ENCODE data around the gene MSI2.

Gene MSI2

DNA sequence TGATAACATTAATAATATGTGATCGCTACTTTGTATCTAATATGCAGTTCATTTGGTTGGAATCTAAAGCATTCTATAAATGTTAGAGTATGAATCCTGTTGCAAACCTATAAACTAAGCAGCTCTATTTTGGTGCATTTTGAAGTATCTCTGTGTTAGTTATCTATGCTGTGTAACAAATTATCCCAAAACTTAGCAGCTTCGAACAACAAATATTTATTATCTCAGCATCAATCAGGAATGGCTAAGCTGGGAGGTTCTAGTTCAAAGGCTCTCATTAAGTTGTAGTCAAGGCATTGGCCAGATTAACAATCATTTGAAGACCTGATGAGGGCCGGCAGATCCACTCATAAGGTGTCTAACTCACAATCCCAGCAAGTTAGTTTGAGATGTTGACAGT is 10.1 kb upstream of the MSI2 start:
- DNase-seq (ENCODE audit: low read depth, low spot score), result no peak

DNA sequence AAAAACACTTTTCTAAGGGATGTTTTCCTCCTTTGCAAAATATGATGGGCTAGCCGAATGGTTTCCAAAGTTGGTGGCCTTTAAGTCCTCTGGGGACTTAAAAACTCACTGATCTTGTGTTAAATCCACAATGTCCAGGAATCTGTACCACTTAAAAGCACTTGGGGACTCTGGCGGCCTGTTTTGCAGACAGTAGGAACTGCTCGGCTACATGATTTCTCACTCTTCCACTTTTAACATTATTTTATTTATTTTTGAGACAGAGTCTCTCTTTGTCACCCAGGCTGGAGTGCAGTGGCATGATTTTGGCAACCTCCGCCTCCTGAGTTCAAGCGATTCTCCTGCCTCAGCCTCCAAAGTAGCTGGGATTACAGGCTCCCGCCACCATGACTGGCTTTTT is 9.1 kb upstream of the MSI2 start:
- no peak for DNase-seq (ENCODE audit: low read depth, low spot score)

DNA sequence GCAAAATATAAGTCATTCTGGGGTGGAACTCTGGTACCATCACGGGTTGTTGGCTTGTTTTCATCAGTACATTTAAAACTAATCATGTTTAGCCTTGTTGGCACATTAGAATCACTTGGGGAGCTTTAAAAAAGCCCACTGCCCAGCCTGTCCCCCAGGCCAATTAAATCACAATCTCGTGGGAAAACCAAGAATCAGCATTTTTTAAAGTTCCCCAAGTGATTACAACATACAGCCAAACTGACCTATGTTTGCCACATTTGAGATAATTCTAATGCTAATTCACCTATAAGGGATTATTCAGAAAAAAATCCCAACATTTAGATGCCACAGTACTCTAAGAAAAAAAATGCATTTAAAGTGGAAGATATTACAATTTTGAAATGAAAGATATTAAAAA is 8.4 kb upstream of the MSI2 start:
- no peak for DNase-seq (ENCODE audit: low read depth, low spot score)

DNA sequence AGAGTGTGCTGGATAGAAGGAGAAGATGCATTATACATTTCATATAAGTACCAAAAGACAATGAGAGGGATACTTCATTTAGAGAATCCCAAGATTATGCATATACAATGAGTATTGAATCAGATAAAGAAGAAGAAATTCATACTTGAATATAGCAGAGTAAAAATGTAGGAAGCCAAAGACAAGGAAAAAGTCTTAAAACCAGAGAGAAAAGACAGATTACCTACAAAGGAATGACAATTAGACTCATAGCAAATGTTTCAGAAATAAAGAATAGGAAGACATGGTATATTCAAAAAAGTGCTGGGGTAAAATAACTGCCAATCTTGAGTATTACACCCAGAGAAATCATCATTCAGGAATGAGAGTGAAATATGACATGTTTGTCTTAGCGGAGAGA is 6.8 kb upstream of the MSI2 start:
- no peak for DNase-seq (ENCODE audit: low read depth, low spot score)

DNA sequence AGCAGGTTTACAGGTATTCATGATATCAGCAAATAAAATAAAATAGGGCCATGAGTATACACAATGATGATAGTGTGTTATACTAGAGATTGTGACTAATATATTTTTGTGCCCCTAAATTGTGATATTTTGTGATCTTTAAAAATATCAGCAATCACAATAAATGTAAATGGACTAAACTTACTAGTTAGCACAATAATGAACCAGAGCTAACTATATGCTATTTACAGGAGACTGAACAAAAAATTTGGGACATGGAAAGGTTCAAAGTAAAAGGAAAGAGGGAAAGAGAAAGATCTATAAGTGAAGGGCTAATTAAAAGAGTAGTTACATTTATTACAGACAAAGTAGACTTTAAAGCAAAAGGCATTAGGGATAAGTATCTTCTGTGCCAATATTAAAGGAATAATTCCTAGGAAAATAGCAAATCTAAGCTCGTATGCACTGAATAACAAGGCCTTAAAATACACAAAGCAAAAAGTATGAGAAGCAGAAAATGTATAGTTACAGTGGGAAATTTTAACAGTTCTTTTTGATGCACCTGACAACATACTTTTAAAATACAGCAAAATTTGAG is 5.0 kb upstream of the MSI2 start:
- DNase-seq (ENCODE audit: low read depth, low spot score), result no peak

DNA sequence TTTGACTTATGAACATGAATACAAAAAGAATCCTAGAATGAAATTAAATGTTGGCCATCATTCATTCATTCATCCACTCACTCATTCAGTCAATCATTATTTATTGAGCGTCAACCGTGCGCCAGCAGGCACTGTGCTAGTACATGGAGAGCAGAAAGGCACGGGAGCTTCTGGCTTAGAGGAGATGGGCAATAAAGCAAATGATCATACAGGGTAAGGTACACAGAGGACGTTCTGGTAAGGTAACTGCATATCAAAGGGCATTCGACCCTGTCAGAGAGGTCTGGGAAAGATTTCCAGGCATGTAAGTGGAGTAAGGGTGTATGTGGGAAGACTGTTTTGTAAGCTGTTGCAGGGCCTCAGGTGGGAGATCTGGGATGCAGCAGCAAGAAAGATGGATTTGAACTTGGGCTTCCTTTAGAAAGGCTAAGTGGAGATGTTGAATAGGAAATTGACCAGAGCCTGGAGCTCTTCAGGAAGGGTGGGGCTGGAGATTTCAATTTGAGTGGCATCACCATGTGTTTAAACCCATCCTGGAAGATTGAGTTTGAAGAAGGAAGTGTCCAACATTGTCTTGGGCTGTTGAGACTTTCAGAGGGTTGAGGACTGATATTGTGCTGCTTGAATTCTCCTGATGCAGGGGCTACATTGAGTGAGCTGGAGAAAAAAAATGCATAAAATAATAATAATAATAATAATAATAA is 2.8 kb upstream of the MSI2 start:
- DNase-seq (ENCODE audit: low read depth, low spot score), result no peak

DNA sequence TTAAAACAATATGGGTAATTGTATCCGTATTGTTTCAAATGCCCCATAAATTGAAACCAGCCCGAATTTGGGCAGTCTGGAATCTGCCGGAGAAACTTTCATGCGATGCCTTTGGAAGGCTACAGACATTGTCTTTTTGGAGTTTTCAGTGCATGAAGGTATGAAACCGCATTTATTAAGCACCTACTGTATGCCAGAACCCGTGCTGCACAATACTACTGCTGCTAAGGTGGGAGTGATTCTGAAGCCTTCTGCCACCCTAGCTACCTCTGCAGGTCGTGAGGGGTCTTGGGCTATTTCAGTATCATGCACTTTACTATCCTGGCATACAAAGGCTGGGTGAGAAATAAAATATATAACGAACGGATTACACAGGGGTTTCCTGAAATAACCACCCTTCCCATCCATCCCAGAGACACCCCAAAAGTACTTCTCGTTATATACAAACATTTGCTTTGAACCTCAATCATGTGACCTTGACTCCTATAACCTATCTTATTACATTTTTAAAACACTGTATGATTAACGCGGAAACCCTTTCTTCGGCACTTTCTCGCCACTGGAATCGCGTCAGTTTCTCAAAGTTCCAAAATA is 1.0 kb upstream of the MSI2 start:
- no peak for DNase-seq (ENCODE audit: low read depth, low spot score)

DNA sequence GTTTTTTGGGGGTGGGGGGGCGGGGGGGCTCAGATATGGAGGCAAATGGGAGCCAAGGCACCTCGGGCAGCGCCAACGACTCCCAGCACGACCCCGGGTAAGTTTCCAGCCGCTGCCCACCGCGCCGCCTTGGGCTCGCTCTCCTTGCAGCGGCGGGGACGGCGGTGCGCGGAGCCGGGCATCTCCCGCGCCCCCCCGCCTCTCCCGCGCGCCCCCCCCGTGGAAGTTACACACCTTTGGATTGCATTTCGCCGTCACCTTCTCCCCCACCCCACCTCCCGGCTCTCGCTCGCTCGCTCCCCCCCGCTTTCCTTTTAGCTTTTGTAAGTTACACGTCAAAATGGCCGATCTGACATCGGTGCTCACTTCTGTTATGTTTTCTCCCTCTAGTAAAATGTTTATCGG is 387 bp downstream of the MSI2 start:
- no peak for DNase-seq (ENCODE audit: low read depth, low spot score)

DNA sequence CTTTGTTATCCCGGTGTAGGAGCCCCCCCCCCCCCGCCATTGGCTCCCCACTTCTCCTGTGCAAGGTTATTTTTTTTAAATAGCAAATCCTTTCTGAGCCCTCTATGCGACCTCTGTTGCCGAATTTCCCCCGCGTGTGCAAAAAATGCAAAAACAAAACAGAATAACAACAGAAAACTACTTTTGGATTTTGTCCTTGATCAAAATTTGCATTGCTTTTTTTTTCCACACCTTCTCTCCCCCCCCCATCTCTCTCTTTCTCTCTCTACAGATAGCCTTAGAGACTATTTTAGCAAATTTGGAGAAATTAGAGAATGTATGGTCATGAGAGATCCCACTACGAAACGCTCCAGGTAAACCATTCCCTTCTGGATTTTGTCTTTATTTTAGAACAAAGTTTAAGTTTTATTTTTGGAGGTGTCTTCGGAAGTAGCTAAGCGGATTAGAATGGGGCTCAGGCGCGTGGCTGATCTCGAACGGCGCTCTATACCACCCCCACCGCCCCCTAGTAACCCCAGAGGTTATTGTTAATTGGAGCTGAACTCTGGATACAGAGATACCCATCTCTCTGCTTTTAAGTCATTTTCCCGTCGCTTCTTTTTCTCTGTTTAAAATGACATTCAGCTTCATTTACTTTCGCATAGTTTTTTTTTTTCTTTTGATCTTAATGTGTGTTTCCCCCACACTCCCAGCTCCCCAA is 1.0 kb downstream of the MSI2 start:
- no peak for DNase-seq (ENCODE audit: low read depth, low spot score)

DNA sequence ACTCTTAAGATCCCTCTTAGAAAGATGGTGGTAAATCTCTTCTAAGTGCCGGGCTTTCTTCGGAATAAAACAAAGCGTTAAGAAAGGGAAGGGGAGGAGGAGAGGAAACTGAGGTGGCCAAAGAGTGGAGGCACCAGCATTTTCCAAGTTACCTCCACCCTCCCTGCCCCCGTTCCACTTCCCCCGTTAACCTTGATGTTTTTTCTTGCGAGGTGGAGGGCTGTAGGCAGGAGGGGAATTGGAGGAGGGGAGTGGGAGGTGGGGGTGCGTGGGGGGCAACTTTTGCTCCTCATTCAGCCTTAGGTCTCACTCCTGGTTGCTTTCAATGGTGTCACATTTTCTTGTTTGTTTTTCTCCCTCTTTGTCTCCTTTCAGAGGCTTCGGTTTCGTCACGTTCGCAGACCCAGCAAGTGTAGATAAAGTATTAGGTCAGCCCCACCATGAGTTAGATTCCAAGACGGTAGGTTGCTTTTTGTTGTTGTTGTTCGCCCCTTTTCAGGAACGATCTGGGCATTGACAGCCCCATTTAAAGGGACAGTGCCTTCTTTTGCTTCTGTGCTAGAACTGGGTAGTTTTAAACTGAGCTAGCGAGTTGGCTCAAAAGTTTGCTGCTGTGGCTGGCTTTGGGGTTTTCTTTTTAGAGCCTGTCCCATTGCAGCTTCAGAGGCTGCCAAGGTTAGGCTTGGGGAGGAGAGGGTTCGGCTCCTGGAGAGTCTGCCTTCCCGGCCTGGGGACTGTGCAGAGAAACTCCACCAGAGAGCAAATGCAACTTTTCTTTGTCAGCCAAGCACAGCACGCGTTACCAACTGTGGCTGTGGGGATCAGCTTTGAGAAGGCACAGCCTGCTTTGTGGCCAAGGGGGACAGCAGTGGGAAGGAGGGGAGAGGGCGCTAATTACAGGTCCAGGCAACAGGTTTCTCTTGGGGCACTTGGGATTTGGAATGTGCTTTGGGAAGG is 1.9 kb downstream of the MSI2 start:
- DNase-seq (ENCODE audit: low read depth, low spot score), result no peak

DNA sequence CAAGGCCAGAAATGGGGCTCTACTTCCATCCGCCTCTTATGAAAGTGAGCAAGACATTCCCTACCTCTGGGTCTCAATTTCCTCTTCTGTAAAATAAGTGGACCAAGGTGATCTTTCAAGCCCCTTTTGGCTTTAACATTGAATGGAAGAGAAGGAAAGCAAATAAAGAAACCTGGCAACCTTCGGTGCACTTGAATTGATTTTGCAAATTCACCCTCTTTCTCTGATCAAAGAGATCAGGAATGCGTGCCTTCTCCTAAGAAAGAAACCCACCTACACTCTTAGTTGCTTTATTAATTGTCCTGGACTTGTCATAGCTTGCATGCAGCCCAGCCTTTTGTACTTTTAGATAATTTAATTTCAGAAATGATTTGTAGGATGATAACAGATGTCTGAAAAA is 3.0 kb downstream of the MSI2 start:
- no peak for DNase-seq (ENCODE audit: low read depth, low spot score)

DNA sequence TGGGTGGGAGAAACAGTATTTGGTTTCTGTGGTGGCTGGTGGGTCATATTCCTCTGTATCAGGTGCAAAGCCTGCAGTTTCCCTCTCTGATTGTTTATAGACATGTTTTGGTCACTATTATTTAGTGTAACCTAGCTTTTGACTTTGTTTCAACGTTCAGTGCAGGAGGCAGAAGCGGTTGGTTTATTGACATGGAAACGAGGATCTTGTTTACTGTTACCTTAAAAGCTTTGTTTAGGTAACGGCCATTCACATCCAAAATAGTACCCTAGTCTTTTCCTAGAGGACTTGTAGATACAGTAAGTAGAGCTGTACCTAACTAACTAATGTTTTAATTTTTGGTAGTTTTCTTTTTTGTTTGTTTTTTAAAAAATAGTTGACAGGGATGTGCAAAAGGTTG is 3.5 kb downstream of the MSI2 start:
- DNase-seq (ENCODE audit: low read depth, low spot score), result no peak

DNA sequence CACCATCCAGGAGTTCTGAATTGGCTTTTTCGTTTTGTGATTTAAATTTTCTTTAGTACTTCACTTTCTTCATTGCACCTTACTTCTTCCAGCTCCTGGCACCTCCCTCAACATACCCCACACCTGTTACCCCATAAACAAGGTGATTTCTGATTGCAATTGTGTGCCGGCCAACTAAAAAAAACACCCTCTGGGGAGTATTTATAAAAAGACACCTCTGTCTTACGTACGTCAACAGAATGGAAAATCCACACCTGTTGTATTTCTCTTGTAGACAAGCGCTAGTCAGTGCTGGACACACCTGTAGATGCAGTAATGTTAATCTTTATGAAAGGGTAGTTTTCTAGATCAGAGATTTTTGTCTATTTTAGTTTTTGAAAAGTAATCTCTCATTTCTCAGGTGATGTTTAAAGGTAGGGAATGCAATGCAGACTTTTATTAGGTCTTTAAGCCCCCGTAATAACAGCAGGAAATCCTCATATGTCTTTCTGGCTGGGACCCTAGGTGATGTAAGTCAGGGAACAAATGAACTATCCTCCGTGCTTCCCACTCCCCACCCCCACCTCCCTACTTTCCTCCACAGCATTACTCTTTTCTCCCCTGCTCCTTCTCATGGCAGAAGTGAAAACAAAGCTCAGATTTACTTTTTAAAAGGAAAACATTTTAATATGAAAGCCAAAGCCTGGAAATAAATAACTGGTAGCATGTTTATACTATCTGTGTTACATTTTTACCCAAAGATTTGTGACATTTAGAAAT is 4.2 kb downstream of the MSI2 start:
- no peak for DNase-seq (ENCODE audit: low read depth, low spot score)

DNA sequence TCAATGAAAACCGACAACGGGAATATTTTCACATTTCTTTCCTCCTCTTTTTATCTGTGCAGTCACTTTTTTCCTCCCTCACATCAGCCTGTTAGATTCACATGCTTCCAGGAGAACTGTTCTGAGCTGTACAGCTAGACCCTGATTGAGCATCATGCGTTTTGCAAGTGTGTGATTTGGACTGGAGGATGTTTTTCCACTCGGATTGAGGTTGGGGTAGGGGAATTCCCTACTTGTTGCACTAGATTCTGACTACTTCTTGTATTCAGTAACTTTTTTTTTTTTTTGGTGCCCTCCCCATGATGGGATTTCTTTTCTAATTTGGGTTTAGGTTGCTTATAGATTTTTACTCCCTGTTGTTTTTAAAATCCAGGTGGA is 4.8 kb downstream of the MSI2 start:
- no peak for DNase-seq (ENCODE audit: low read depth, low spot score)

DNA sequence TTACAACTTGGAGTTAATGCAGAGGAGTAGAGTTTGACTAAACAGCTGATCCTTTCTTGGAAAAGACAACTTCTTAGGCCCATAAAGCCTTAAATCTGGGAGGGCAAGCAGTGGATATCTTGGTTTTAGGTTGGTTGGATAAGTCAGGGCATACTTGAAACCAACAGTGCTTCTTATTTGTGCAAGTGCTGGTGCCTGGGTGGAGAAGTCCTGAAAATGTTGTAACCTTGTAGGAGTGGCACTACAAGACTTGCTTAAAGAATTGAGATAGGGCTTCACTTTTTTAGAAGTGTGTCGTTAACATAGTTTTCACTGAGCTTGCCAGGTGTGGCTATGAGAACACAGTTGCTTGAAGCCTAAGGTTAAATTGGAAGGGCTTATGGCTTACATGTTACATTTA is 6.2 kb downstream of the MSI2 start:
- DNase-seq (ENCODE audit: low read depth, low spot score), result no peak

DNA sequence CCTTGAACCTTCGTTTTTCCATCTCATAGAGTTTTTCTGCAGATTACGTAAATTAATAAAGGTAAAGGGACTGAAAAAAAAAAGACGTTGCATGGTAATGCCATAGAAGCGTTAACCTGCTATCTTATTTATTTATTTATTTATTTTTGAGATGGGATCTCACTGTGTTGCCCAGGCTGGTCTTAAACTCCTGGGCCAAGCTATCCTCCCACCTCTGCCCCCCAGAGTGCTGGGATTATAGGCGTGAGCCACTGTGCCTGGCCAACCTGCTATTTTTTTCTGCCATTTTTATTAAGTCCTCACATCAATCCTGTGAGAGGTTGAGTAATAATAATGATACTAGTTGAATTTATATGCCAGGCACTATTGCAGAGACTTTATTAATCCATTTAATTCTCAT is 7.9 kb downstream of the MSI2 start:
- DNase-seq (ENCODE audit: low read depth, low spot score), result no peak

DNA sequence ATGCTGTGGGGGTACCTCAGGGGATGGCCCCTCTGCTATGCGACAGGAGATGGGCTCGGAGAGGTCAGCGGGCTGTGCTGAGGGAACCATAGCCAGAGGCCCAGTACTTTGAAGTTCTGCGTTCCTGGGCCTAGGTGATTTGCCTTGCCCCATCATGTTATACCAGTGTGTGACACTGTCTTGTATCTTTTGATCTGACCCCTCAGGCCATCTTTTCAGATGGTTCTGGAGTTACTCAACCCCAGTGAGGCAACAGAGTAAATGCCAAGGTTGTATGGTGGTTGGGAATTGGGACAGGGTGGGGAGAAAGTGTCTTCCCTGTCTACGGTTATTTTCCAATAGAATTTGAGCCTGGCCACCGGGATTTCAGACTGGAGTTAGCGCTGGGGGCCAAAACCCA is 8.5 kb downstream of the MSI2 start:
- DNase-seq (ENCODE audit: low read depth, low spot score), result no peak

DNA sequence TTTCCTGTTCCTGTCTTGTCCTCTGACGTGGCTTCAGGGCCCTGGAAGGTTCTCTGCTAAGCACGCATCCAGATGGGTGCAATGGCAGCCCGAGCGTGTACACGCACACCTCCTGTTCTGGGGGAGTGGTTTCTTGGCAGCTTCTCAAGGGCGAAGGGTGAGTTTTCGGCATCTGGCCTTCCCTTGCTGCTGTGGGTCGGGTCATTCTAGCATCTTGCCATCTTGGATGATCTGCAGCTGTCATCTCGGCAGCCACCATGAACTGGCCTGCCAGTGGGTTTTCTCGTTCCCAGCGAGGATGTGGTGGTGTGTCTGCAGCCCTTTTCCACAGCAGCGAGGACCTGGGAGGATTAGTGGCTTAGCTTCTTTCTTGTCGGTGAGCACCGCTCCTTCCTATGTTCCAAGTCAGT is 10.6 kb downstream of the MSI2 start:
- no peak for DNase-seq (ENCODE audit: low read depth, low spot score)

DNA sequence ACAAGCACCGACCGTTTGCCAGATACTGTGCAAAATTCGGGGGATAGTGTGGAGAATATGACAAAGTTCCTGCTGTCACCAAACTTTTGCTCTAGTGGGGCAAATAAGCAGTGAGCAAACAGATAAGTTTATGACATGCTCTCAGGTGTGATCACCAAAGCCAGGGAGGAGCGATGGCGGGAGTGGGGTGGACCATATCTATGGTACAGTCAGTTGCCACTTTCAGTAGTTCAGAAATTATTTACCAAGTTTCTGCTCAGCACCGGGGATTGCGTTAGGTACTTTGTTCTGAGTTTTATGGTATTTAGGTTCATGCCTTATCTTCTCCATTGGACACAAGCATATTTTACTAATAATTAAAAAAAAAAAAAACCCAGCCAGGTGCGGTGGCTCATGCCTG is 11.9 kb downstream of the MSI2 start:
- no peak for DNase-seq (ENCODE audit: low read depth, low spot score)

DNA sequence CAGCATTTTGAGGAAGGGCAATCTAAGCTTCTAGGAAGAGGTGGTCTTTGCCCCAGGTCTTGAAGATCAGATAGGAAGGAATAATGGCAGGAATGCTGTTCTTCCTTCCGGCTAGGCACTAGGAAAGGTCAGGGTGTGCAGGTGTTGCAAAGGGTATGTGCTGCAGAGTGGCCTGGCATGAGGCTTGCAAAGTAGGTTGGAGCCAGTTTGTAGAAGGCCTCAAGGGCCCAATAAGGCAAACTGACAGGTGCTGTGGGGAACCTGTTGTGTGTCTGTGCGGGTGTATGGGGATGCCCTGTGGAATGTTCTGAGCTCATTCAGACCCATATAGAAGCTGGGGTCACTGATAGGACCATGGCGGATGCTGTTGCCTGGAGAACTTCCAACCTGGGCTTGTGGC is 12.7 kb downstream of the MSI2 start:
- no peak for DNase-seq (ENCODE audit: low read depth, low spot score)

DNA sequence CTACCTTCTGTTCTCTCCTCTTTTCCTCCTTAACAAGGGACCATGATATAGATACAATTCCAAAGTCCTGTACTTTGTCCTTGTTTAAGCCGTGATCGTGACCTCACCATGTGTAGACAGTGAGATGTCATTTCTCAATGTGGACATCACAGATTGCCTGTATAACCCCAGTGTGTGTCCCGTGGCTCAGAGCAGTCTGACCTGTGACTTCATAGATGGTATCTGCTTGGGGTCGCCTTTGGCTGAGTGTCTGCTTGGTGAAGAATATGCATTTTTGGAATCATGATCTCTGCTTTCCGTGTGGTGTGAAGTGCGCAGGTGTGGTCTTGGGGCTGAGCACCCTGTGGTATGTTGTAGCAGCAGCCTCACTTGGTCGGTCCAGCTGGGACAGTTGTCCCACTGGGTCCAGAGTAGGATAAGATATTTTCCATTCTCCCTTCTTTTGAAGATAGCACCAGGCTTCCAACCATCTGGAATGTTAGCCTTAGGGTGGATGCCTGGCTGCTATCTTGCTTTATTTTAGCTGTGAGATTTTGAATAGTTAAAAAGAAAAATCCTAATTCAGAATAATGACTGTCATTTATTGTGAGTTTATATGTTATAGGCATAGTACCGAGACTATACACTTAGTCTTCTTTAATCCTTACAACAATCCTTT is 13.4 kb downstream of the MSI2 start:
- DNase-seq (ENCODE audit: low read depth, low spot score), result no peak
